ENCODE data around the gene GGACT.

GGACT gene

GRCh38 chr13:100510208-100510957, 78.2 kb downstream of the GGACT start:
- DNase-seq = no peak

GRCh38 chr13:100508996-100509395, 79.6 kb downstream of the GGACT start:
- DNase-seq = no peak

- DNase-seq = no peak
Measured at GRCh38 chr13:100508455-100508854, 80.1 kb downstream of the GGACT start.

- no peak for DNase-seq
Measured at GRCh38 chr13:100506600-100507422, 81.8 kb downstream of the GGACT start.

- no peak for DNase-seq
Measured at GRCh38 chr13:100506154-100506553, 82.4 kb downstream of the GGACT start.

GRCh38 chr13:100503622-100504021, 85.0 kb downstream of the GGACT start:
- no peak for DNase-seq

GRCh38 chr13:100502446-100502845, 86.1 kb downstream of the GGACT start:
- no peak for DNase-seq

- DNase-seq = no peak
Measured at GRCh38 chr13:100497389-100497788, 91.2 kb downstream of the GGACT start.

- DNase-seq = no peak
Measured at GRCh38 chr13:100495455-100495854, 93.1 kb downstream of the GGACT start.

- no peak for DNase-seq
Measured at GRCh38 chr13:100493418-100493817, 95.2 kb downstream of the GGACT start.

GRCh38 chr13:100491164-100491842, 97.3 kb downstream of the GGACT start:
- no peak for DNase-seq

- no peak for DNase-seq
Measured at GRCh38 chr13:100490692-100491091, 97.9 kb downstream of the GGACT start.

- no peak for DNase-seq
Measured at GRCh38 chr13:100485265-100485664, 103.3 kb downstream of the GGACT start.

GRCh38 chr13:100484702-100485101, 103.9 kb downstream of the GGACT start:
- no peak for DNase-seq

- DNase-seq = no peak
Measured at GRCh38 chr13:100483841-100484381, 104.7 kb downstream of the GGACT start.

- no peak for DNase-seq
Measured at GRCh38 chr13:100483139-100483538, 105.5 kb downstream of the GGACT start.

GRCh38 chr13:100480676-100481075, 107.9 kb downstream of the GGACT start:
- DNase-seq = no peak

All from amniotic stem cell (primary cell).